Stimulated activated CD4-positive, alpha-beta T cell treated with anti-CD3 and anti-CD28 coated beads, Interleukin-15, amount 100 ng/mL, for 1 hour (primary cell): ENCODE measurements around the gene RFC2.
A peak's percentile ranks its signal among the peaks of the same experiment; 100 is the strongest.
"Not testable (repeated sequence)": the region's sequence is repeated elsewhere in the genome, so short reads cannot be mapped to it uniquely, and the experiment has no call there.

Experiments
- DNase-seq, 2 donors: peaks; one replicate each; pipeline ENCODE4 v3.0.0-alpha.2; 2020; ENCODE audit warnings: low read depth in 1 of 2, low spot score in 1 of 2

RFC2 gene

GRCh38 chr7:74219416-74219815 is 34.8 kb downstream of the RFC2 start:
- DNase-seq: no peak

GRCh38 chr7:74218343-74218698 is 35.9 kb downstream of the RFC2 start:
- DNase-seq: no peak

- no peak for DNase-seq
These were observed 36.5 kb downstream of the RFC2 start for GRCh38 chr7:74217455-74218342.

- no peak for DNase-seq
These were observed 37.8 kb downstream of the RFC2 start for GRCh38 chr7:74216361-74216761.

- DNase-seq: no peak
These were observed 38.3 kb downstream of the RFC2 start for GRCh38 chr7:74215921-74216320.

GRCh38 chr7:74214816-74215630 is 39.2 kb downstream of the RFC2 start:
- DNase-seq: no peak

- no peak for DNase-seq
These were observed 41.5 kb downstream of the RFC2 start for GRCh38 chr7:74212661-74213060.

- DNase-seq: not testable (repeated sequence)
These were observed 46.0 kb downstream of the RFC2 start for GRCh38 chr7:74208241-74208640.

GRCh38 chr7:74207586-74207985 is 46.6 kb downstream of the RFC2 start:
- no peak for DNase-seq

GRCh38 chr7:74206589-74207120 is 47.5 kb downstream of the RFC2 start:
- peak; percentile 55 to 69 for DNase-seq

GRCh38 chr7:74206052-74206451 is 48.1 kb downstream of the RFC2 start:
- not testable (repeated sequence) for DNase-seq

GRCh38 chr7:74203956-74204618 is 50.1 kb downstream of the RFC2 start:
- DNase-seq: no peak

- DNase-seq: no peak
These were observed 51.2 kb downstream of the RFC2 start for GRCh38 chr7:74202841-74203556.

- no peak for DNase-seq
These were observed 54.4 kb downstream of the RFC2 start for GRCh38 chr7:74199551-74200355.

- no peak for DNase-seq
These were observed 56.6 kb downstream of the RFC2 start for GRCh38 chr7:74197449-74198124.

GRCh38 chr7:74195968-74196654 is 58.1 kb downstream of the RFC2 start:
- not testable (repeated sequence) for DNase-seq

- not testable (repeated sequence) for DNase-seq
These were observed 58.9 kb downstream of the RFC2 start for GRCh38 chr7:74195139-74195860.

- no peak for DNase-seq
These were observed 59.5 kb downstream of the RFC2 start for GRCh38 chr7:74194686-74195085.
